Measurements from ENCODE around the gene MSI2. TPM values are rescaled to one million over a fixed set of nuclear protein-coding genes. Genes with fewer than 3 reads are reported as not detected.

Gene MSI2
- polyA plus RNA-seq, 1 experiment, result 9.2 TPM

- H3K27me3 ChIP-seq (ENCODE audit: control insufficient read depth, insufficient read depth, low read length), result no peaks in the 10 kb centered on the region
- H3K4me3 ChIP-seq (ENCODE audit: low read depth, low read length), result no peak overlapping the region
- no peaks in the 10 kb centered on the region for H3K36me3 ChIP-seq (ENCODE audit: control insufficient read depth, insufficient read depth, low read length)
- no peak for DNase-seq (ENCODE audit: low read depth)
- ChIA-PET POLR2A (no interaction called here), CTCF (no interaction called here)
- no peak for TF ChIP-seq CTCF (IDR thresholded peaks at IDR 0.05; ENCODE audit: insufficient read depth, low read depth, low read length)
Measured at GRCh38 chr17:57277923-57278604, 21.7 kb downstream of the MSI2 start.

- H3K4me3 ChIP-seq (ENCODE audit: low read depth, low read length), result no peak overlapping the region
- TF ChIP-seq CTCF (IDR thresholded peaks at IDR 0.05; ENCODE audit: insufficient read depth, low read depth, low read length), result no peak
- H3K36me3 ChIP-seq (ENCODE audit: control insufficient read depth, insufficient read depth, low read length), result no peaks in the 10 kb centered on the region
- ChIA-PET POLR2A (no interaction called here), CTCF (interaction anchor here (1.1 kb wide), 1 partner anchor 35 kb away, joined by 4 read pairs; no protein-coding TSS in a partner anchor)
- no peaks in the 10 kb centered on the region for H3K27me3 ChIP-seq (ENCODE audit: control insufficient read depth, insufficient read depth, low read length)
- DNase-seq (ENCODE audit: low read depth), result no peak
Measured at GRCh38 chr17:57278740-57279387, 22.5 kb downstream of the MSI2 start.

- no peak for DNase-seq (ENCODE audit: low read depth)
- ChIA-PET CTCF (interaction anchor here (0.7 to 1.1 kb wide), 3 partner anchors 8 to 35 kb away, joined by 3 to 4 read pairs (median 3); no protein-coding TSS in a partner anchor), POLR2A (no interaction called here)
- Histone ChIP-seq H3K27me3 (ENCODE audit: control insufficient read depth, insufficient read depth, low read length) (no peaks in the 10 kb centered on the region), H3K4me3 (ENCODE audit: low read depth, low read length) (no peak overlapping the region), H3K36me3 (ENCODE audit: control insufficient read depth, insufficient read depth, low read length) (no peaks in the 10 kb centered on the region)
- TF ChIP-seq CTCF (IDR thresholded peaks at IDR 0.05; ENCODE audit: insufficient read depth, low read depth, low read length), result no peak
Measured at GRCh38 chr17:57279432-57279831, 23.1 kb downstream of the MSI2 start.

DNA sequence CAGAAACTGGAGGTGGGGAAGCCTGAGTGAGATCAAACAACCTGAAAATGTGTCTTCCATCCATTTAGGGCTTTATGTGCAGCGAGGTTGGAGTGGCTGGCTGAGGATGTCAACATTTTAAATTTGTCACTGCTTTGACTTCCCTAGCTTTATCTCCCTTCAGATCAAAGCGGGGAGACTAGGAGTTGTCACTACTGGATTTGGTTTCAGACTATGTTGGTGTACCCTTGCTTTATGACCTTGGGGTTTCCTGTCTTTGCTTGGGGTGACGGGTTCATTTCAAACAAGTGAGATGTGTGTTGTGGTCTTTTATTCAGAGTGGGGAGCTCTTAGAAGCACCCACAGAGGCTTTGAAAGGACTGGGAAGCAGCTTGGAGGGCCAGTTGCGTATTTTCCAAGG is 25.6 kb downstream of the MSI2 start:
- ChIA-PET CTCF (no interaction called here), POLR2A (no interaction called here)
- Histone ChIP-seq H3K4me3 (ENCODE audit: low read depth, low read length) (no peak overlapping the region), H3K36me3 (ENCODE audit: control insufficient read depth, insufficient read depth, low read length) (no peaks in the 10 kb centered on the region), H3K27me3 (ENCODE audit: control insufficient read depth, insufficient read depth, low read length) (no peaks in the 10 kb centered on the region)
- no peak for TF ChIP-seq CTCF (IDR thresholded peaks at IDR 0.05; ENCODE audit: insufficient read depth, low read depth, low read length)
- no peak for DNase-seq (ENCODE audit: low read depth)

DNA sequence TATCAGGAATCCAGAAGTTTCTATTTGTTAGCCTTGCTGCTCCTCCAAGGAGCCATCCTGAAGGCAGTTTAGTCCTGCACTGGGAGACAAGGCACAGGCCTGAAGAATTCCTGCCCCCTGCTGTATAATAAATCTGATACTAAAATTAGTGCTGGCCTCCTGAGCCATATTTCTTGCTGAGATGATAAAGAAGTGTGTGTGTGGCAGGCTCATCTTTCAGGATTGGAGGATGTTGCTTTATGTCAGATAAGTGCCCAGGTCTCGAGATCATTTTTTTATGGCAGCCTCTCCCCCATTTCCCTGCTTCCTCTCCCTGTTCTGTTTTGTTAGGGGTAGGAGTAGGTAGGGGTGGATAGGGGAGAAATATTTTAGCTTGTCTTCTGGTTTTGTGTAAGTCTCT is 26.0 kb downstream of the MSI2 start:
- no peak for DNase-seq (ENCODE audit: low read depth)
- ChIA-PET CTCF (no interaction called here), POLR2A (no interaction called here)
- Histone ChIP-seq H3K36me3 (ENCODE audit: control insufficient read depth, insufficient read depth, low read length) (no peaks in the 10 kb centered on the region), H3K4me3 (ENCODE audit: low read depth, low read length) (no peak overlapping the region), H3K27me3 (ENCODE audit: control insufficient read depth, insufficient read depth, low read length) (no peaks in the 10 kb centered on the region)
- 0 out of 2 replicates have a peak, but pooled peaks have one; percentile 7 for TF ChIP-seq CTCF (IDR thresholded peaks at IDR 0.05; ENCODE audit: insufficient read depth, low read depth, low read length)
